GM12873 (cell line): ENCODE results near the gene PIK3R3.

Source experiments
- CTCF ChIP-seq: IDR thresholded peaks from 2 replicates; pipeline ENCODE4 v1.5.1; 2012; ENCODE audit warnings: low read depth, mild to moderate bottlenecking, moderate library complexity, low read length, control low read depth; ENCODE audit not compliant: insufficient read depth; ENCODE audit errors: missing control alignments

The PIK3R3 gene

DNA sequence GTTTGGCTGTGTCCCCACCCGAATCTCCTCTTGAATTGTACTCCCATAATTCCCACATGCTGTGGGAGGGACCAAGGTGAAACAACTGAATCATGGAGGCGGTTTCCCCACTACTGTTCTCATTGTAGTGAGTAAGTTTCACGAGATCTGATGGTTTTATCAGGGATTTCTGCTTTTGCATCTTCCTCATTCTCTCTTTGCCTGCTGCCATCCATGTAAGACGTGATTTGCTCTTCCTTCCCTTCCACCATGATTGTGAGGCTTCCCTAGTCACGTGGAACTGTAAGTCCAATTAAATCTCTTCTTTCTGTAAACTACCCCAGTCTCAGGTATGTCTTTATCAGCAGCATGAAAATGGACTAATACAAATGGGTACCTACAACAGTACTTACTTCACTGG is 73.5 kb downstream of the PIK3R3 start:
- TF ChIP-seq CTCF = no peak

DNA sequence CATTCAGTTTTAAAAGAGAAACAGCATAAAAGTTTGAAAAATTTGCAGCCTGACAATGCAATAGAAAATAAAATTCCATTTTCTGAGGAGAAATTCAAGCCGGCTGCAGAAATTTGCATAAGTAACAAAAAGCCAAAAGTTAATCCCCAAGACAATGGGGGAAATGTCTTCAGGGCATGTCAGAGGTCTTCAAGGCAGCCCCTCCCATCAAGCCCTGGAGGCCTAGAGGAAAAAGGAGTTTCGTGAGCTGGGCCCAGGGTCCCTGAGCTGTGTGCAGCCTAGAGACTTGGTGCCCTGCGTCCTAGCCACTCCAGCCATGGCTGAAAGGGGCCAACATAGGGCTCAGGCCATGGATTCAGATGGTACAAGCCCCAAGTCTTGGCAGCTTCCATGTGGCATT is 74.6 kb downstream of the PIK3R3 start:
- no peak for TF ChIP-seq CTCF

DNA sequence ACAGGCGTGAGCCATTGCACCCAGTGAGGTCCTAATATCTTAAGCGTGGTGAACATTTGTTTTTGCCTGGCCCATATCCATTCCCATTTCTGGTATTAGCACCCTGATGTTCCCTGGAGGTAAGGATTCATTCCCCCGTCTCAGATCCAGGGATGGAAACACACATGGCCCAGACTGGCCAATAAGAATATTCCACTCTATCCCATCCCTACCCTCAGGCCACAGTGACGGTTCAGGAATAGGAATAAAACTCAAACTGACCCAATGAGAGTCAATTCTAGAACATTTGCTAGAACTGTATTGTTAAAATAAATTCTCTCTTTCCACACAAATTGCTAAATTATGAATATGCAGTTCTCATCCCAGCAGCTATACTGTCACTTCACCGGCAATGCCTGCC is 76.1 kb downstream of the PIK3R3 start:
- no peak for TF ChIP-seq CTCF

DNA sequence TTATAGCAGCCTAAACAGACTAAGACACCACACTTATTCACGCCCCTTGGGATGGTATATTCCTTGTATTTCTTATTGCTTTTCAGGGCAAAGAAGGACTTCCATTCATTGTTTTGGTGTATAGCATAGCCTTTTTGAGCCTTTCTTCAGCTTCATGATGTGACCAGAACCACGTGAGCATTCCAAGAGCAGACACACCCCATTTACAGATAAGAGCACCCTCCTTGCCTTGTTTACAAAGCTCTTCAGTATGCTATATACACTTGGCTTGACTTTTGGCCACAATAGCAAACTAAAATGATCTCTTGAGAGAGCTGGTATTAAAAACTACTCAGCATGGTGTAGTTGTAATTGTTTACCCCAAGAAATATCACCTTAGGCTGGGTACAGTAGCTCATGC is 78.7 kb downstream of the PIK3R3 start:
- TF ChIP-seq CTCF = no peak

DNA sequence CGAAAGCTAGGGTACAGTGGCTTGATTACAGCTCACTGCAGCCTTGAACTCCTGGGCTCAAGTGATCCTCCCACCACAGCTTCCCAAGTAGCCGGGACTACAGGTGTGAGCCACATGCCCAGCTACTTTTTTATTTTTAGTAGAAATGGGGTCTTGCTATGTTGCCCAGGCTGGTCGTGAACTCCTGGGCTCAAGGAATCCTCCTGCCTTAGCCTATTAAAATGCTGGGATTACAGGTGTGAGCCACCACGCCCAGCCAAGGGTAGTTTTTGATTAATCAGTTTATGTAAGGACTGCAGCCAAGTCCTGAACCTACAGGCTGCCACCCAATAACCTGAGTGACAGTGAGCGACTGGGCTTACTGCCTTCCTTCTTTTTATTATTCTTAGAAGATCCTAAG is 88.3 kb downstream of the PIK3R3 start:
- no peak for TF ChIP-seq CTCF

DNA sequence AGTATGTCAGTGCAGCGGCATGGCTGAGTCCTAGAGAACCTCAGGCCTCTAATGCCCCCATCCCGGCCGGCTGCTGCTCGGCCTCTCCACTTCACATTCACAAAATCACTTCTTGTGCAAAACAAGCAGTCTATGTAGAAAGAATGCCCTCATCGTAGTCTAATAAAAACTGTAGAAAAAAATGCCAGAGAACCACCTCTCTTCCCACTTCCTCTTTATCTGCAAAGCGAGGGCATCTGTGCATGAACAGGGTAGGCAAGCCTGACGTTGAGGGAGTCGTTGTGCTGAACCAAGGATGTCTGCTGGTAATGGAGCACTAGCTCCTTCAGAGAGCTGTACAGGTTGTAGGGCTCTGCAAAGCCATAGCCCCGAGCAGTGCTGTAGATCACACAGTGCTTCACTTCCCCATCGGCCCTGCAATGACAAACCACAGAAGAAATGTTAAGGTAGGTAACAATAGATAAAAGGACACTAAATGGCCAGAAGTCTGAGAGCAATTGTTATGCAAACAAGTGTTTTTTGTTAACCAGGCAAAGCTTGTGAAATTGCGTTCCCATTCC is 88.9 kb downstream of the PIK3R3 start:
- TF ChIP-seq CTCF = no peak

DNA sequence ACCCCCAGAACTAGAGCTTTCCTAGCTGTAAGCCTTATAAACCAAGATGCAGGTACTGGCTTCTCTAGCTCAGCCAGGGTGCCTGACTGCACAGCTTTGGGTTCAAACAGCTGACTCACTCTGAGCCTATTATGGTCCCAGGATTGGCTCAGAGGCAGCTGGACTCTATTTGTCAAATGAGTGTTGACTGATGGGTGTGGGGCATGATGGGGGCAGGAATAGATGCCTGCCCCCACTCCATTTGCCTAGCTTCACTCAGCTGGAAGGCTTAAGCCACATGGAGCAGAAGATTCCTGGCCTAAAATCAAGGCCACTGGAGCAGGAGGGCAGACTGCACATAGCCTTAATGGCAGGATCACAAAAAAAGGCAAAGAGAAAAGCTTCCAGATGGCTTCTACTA is 90.5 kb downstream of the PIK3R3 start:
- TF ChIP-seq CTCF = no peak
